Measurements from ENCODE around the gene KCNH5.

- TF ChIP-seq CTCF (IDR thresholded peaks at IDR 0.05) = no peak
- no peak for TF ChIP-seq POLR2AphosphoS5 (IDR thresholded peaks at IDR 0.05)
These were observed 308.9 kb downstream of the KCNH5 start for GRCh38 chr14:62736048-62737043.

All from prostate gland (tissue), 2 donors.